H1 (cell line): ENCODE data around the gene SMPD2. TPM values are rescaled to one million over a fixed set of nuclear protein-coding genes. Genes with fewer than 3 reads are reported as not detected.

Experiments
- BCL11A ChIP-seq, 2 experiments: IDR thresholded peaks; one replicate each; pipeline ENCODE4 v1.6.1; 2011; ENCODE audit warnings: low read depth in 2 of 2, low read length in 2 of 2, mild to moderate bottlenecking in 2 of 2
- HDAC2 ChIP-seq, 2 experiments: fragments of 300-600 bp in 1 of 2; sonication (generic) in 1 of 2; IDR thresholded peaks; 2 replicates each; pipeline ENCODE4 v1.6.1; 2011 to 2012; ENCODE audit warnings: low read depth in 2 of 2, low read length in 2 of 2, mild to moderate bottlenecking in 2 of 2, moderate library complexity in 2 of 2, borderline replicate concordance in 1 of 2, inconsistent platforms in 1 of 2
- NANOG ChIP-seq: IDR thresholded peaks from 2 replicates; pipeline ENCODE4 v1.6.1; 2011; ENCODE audit warnings: low read length, low read depth, mild to moderate bottlenecking, inconsistent platforms; ENCODE audit not compliant: insufficient read depth, poor library complexity, severe bottlenecking
- RAD21 ChIP-seq, 2 experiments: IDR thresholded peaks in 1 of 2; conservative IDR thresholded peaks in 1 of 2; 2 replicates each; pipeline ENCODE4 v1.6.1; 2011; ENCODE audit warnings: low read depth in 2 of 2, low read length in 2 of 2, improper control_type of control experiment in 1 of 2, inconsistent platforms in 1 of 2, mild to moderate bottlenecking in 1 of 2, moderate library complexity in 1 of 2
- SIX5 ChIP-seq: IDR thresholded peaks from 2 replicates; pipeline ENCODE4 v1.6.1; 2011; ENCODE audit warnings: mild to moderate bottlenecking, low read depth, low read length
- SP1 ChIP-seq: IDR thresholded peaks from 2 replicates; pipeline ENCODE4 v1.6.1; 2011; ENCODE audit warnings: low read depth, low read length
- polyA plus RNA-seq, 7 experiments: library from polyadenylated mRNA; depleted of rRNA in 3 of 7; stranded (reverse) in 5 of 7; unstranded in 2 of 7; fragments of >200 nt in 5 of 7; fragments of 200-250 nt in 2 of 7; gene quantifications; 1 replicate in 5 of 7; 2 replicates in 1 of 7; 4 replicates in 1 of 7; pipeline versions ENCODE4 v1.2.1 to v1.2.3, GENCODE V29; 2011 to 2013; ENCODE audit warnings: missing spikeins in 2 of 7, mixed read lengths in 2 of 7
- total RNA-seq: library from RNA; stranded (reverse); fragmentation: NEBNext Ultra II Directional; extraction: Animal tissue kit (Norgen Biotek cat#: 25700); gene quantifications from 2 replicates; pipeline ENCODE4 v1.2.1, GENCODE V29; 2021

Gene SMPD2
- total and polyA plus RNA-seq, 2 of the 8 experiments (the other 6 are each of a cell fraction or from before 2014, with no cell fraction given) = 11.5 to 17.2 TPM

DNA sequence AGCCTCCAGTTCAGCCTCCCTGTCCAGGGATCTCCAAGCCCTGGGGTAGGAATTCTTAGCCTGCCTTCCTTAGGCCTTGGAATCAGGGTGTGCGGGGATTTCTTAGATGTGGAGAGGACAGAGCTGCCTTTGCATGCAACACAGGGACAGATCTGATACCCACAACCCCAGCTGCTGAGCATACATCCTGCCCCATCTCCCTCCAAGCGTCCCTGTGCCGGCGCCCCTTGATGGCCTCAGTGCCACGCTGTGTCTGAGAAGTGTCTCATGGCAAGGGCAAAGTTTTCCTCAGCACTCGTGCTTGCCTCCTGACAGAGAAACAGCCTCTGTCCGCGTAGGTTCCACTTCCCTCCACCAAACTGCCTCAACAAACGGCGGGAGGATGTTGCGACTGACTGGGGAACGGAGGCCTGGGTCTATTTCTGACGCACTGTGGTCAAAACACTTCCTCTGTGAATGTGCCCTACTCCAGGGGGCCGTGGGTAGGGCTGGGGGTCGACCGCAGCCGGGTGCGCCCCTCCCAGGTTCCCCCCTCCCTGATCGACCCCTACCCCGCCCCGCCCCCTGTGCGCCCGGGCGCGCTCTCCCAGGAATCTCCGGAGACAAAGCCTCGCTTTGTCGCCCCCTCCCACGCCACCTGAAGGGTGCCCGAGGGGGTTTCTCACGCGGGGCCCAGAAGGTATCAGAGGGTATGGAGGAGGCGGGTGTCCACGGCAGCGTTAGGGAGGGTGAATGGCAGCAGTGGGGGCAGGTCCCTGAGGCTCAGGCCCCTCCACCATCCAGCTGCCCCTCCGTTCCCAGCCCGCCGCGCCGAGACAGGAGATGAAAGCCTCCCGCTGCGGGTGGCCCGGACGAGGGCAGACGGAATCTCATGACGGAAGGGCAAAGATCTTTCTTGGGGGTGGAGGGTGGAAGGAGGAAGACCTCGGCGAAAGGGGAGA is 14.2 kb downstream of the SMPD2 start (continued):
- TF ChIP-seq HDAC2 (IDR thresholded peaks at IDR 0.05; ENCODE audit: borderline replicate concordance in 1 of 2, low read depth in 2 of 2, low read length in 2 of 2) = no peak
- no peak for TF ChIP-seq BCL11A (IDR thresholded peaks at IDR 0.05; ENCODE audit: low read depth in 2 of 2, low read length in 2 of 2)
- no peak for TF ChIP-seq RAD21 (IDR thresholded peaks at IDR 0.05 in 1 of 2, conservative IDR thresholded peaks at IDR 0.05 in 1 of 2; ENCODE audit: low read depth in 2 of 2, low read length in 2 of 2)
- TF ChIP-seq SIX5 = no peak
- no peak for TF ChIP-seq SP1
- TF ChIP-seq NANOG = no peak
- TF ChIP-seq, all 59 proteins: peak for 6
